Ovary (tissue), 9 donors: ENCODE data around the gene C5AR2. TPM values are rescaled to one million over a fixed set of nuclear protein-coding genes. Genes with fewer than 3 reads are reported as not detected.
"Not testable (repeated sequence)": the region's sequence is repeated elsewhere in the genome, so short reads cannot be mapped to it uniquely, and the experiment has no call there.

ENCODE experiments used
- DNase-seq, 5 donors: peaks; one replicate each; pipeline ENCODE4 v3.0.0-alpha.2; 2019 to 2020
- H3K27ac ChIP-seq, 2 donors: fragments of 200-600 bp; one replicate each; pipeline versions ENCODE4 v1.5.1 to v1.8.0; 2019 to 2022
- H3K27me3 ChIP-seq: fragments of 200-600 bp; one replicate; pipeline ENCODE4 v1.8.0; 2022
- H3K36me3 ChIP-seq: fragments of 200-600 bp; sonication (generic); one replicate; pipeline ENCODE4 v1.5.1; 2019
- H3K4me1 ChIP-seq: one replicate; pipeline ENCODE4 v1.8.1; 2013; ENCODE audit warnings: mild to moderate bottlenecking, moderate library complexity; ENCODE audit not compliant: insufficient read depth
- H3K4me3 ChIP-seq: fragments of 200-600 bp; sonication (generic); one replicate; pipeline ENCODE4 v1.5.1; 2017
- H3K9me3 ChIP-seq, 2 donors: fragments of 200-600 bp in 1 of 2; sonication (generic) in 1 of 2; one replicate each; pipeline versions ENCODE4 v1.5.1 to v1.8.1; 2013 to 2019; ENCODE audit warnings: mild to moderate bottlenecking in 1 of 2, moderate library complexity in 1 of 2
- CTCF ChIP-seq, 3 donors: fragments of 450-650 bp in 2 of 3; fragments of 200-600 bp in 1 of 3; IDR thresholded peaks; one replicate each; pipeline versions ENCODE4 v1.5.1 to v1.8.0; 2016 to 2022; ENCODE audit warnings: antibody characterized with exemption in 3 of 3, mild to moderate bottlenecking in 1 of 3
- EP300 ChIP-seq: sonication (generic); formaldehyde crosslinking; IDR thresholded peaks from one replicate; pipeline ENCODE4 v1.6.1; 2017; ENCODE audit warnings: antibody characterized with exemption
- POLR2A ChIP-seq: fragments of 450-650 bp; IDR thresholded peaks from one replicate; pipeline ENCODE4 v1.6.1; 2017; ENCODE audit warnings: antibody characterized with exemption, mild to moderate bottlenecking, moderate library complexity
- WGBS, 3 donors: extraction: QIAGEN DNeasy Blood & Tissue Kit in 1 of 3; methylation state at CpG; one replicate each; pipeline versions ENCODE4 v1.1.5 to v1.1.7; 2013 to 2017; 5-methylcytosine and 5-hydroxymethylcytosine counted together
- intact Hi-C, 4 donors: fragments of 100-400 bp; cut with DNase I; formaldehyde crosslinking; loops; one replicate each; pipeline versions ENCODE4 v1.11.0 to v1.15.1; 2022 to 2023
- polyA plus RNA-seq, 2 donors: library from polyadenylated mRNA; stranded (reverse); fragments of 200-250 nt in 1 of 2; fragments of 350-450 nt in 1 of 2; fragmentation: Illumina TruSeq in 1 of 2; extraction: RNeasy Lipid Tissue Mini Kit (QIAGEN cat#74804) in 1 of 2; gene quantifications; one replicate each; pipeline ENCODE4 v1.2.3, GENCODE V29; 2013 to 2014
- total RNA-seq, 7 donors: library from RNA; depleted of rRNA in 2 of 7; stranded (reverse); fragments of >200 nt in 2 of 7; fragmentation: NEBNext Ultra II Directional in 3 of 7; extraction: Animal tissue kit (Norgen Biotek cat#: 25700) in 3 of 7; gene quantifications; one replicate each; pipeline versions ENCODE4 v1.1.0 to v1.2.4, GENCODE V29; 2016 to 2023
- donor health status: DM: no; HTN: no; CAD: no; lungs with moderate emphysema.
- donor health status: DM: no; HTN: no; CAD: no.
- donor health status: Bipolar disorder and iron deficiency.
- donor health status: DM: yes; HTN: yes; CAD: no.
- donor health status: DM: no; HTN: no; CAD: no.
- donor health status: DM: yes; HTN: yes; CAD: no.

The C5AR2 gene
- total and polyA plus RNA-seq, 9 donors = 0.41 to 3.9 (median 1.2) TPM

- DNase-seq = no peak
- Histone ChIP-seq H3K4me1 (no peaks in the 10 kb centered on the region), H3K27ac (no peak overlapping the region), H3K4me3 (no peak overlapping the region), H3K27me3 (no peaks in the 10 kb centered on the region), H3K36me3 (no peaks in the 10 kb centered on the region), H3K9me3 (no peaks in the 10 kb centered on the region)
- intact Hi-C loops = no loop called here
- 89 to 91% (median 89%) methylated on average over 21 of the region's 21 CpGs for WGBS, 3 donors
- no peak for TF ChIP-seq EP300
Observed at GRCh38 chr19:47362321-47362720, 30.3 kb downstream of the C5AR2 start.

GRCh38 chr19:47363758-47364531, 32.0 kb downstream of the C5AR2 start:
- 79 to 90% (median 80%) methylated on average over 13 of the region's 13 CpGs for WGBS, 3 donors
- no peaks in the 10 kb centered on the region for H3K4me1 ChIP-seq
- no peaks in the 10 kb centered on the region for H3K36me3 ChIP-seq
- intact Hi-C loops = no loop called here
- no peak overlapping the region for H3K27ac ChIP-seq
- TF ChIP-seq EP300 = no peak
- no peak for TF ChIP-seq POLR2A
- no peak for TF ChIP-seq CTCF (IDR thresholded peaks at IDR 0.05)
- DNase-seq = no peak
- no peak overlapping the region for H3K4me3 ChIP-seq
- no peaks in the 10 kb centered on the region for H3K9me3 ChIP-seq
- H3K27me3 ChIP-seq = no peaks in the 10 kb centered on the region

GRCh38 chr19:47365455-47365854, 33.5 kb downstream of the C5AR2 start:
- H3K27ac ChIP-seq, H3K36me3 ChIP-seq, H3K27me3 ChIP-seq, intact Hi-C loops, H3K4me3 ChIP-seq, H3K4me1 ChIP-seq, DNase-seq, H3K9me3 ChIP-seq: not testable (repeated sequence)
- 36 to 76% (median 51%) methylated on average over 10 of the region's 10 CpGs for WGBS, 3 donors

GRCh38 chr19:47370045-47370611, 38.2 kb downstream of the C5AR2 start:
- no peak for TF ChIP-seq EP300
- TF ChIP-seq CTCF (IDR thresholded peaks at IDR 0.05) = no peak
- no peak for TF ChIP-seq POLR2A
- DNase-seq = no peak
- Histone ChIP-seq H3K4me1 (no peaks in the 10 kb centered on the region), H3K27ac (no peak overlapping the region), H3K36me3 (no peaks in the 10 kb centered on the region), H3K4me3 (no peak overlapping the region), H3K27me3 (no peaks in the 10 kb centered on the region), H3K9me3 (no peaks in the 10 kb centered on the region)
- intact Hi-C loops = no loop called here
- WGBS, 3 donors = 53 to 56% (median 56%) methylated on average over 10 of the region's 10 CpGs

- WGBS, 3 donors = 86 to 90% (median 86%) methylated on average over 9 of the region's 9 CpGs
- Histone ChIP-seq H3K4me1 (no peaks in the 10 kb centered on the region), H3K9me3 (no peaks in the 10 kb centered on the region), H3K36me3 (peaks cover 7% of the 10 kb centered on the region), H3K27me3 (no peaks in the 10 kb centered on the region), H3K27ac (no peak overlapping the region), H3K4me3 (no peak overlapping the region)
- DNase-seq = no peak
- intact Hi-C loops = no loop called here
- TF ChIP-seq CTCF (IDR thresholded peaks at IDR 0.05) (no peak), POLR2A (no peak), EP300 (no peak)
Observed at GRCh38 chr19:47371261-47371660, 39.3 kb downstream of the C5AR2 start.
